ENCODE measurements around the gene TOMM20. TPM values are rescaled to one million over a fixed set of nuclear protein-coding genes. Genes with fewer than 3 reads are reported as not detected.

TOMM20 gene
- total RNA-seq, 1 experiment from 2014 or later = 184 TPM

DNA sequence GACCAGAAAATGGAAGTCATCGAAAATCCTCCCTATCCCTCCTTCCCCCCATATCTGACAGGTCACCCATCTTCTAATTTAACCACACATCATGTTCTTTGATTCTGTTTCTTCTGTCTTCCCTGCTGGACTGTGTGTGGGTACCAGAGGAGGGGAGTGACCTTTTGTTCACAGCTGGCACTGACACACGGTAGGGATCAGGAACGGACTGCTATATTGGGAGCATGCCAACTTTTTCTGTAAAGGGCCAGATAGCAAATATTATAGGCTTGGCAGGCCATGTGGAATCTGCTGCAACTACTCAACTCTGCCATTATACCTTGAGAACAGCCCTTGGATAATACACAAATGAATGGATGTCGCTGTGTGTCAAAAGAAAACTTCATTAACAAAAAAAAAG is 7.5 kb upstream of the TOMM20 start:
- Histone ChIP-seq H3K4me2 (ENCODE audit: low read length) (no peak overlapping the region), H3K4me3 (replicated peaks in 1 of 2; ENCODE audit: low read depth in 1 of 2, low read length in 2 of 2) (no peak overlapping the region), H3K9me2 (ENCODE audit: insufficient read depth) (no peaks in the 10 kb centered on the region), H3K4me1 (ENCODE audit: control insufficient read depth in 1 of 2, insufficient read depth in 2 of 2, low read length in 2 of 2) (no peaks in the 10 kb centered on the region), H3K36me3 (ENCODE audit: control insufficient read depth in 1 of 2, insufficient read depth in 2 of 2, low read length in 2 of 2) (peaks cover 26 to 35% of the 10 kb centered on the region in 2 experiments), H2AFZ (ENCODE audit: low read depth, low read length, poor library complexity, severe bottlenecking) (no peak overlapping the region), H4K20me1 (ENCODE audit: insufficient read depth) (no peaks in the 10 kb centered on the region), H3K79me2 (ENCODE audit: insufficient read depth, low read length) (no peaks in the 10 kb centered on the region; the same call in 1 of the 2 replicates), H3K27me3 (ENCODE audit: insufficient read depth, low read length) (no peaks in the 10 kb centered on the region), H3K9me3 (ENCODE audit: control insufficient read depth in 1 of 2, insufficient read depth in 1 of 2, low read depth in 1 of 2, low read length in 2 of 2) (no peaks in the 10 kb centered on the region), H3K9ac (ENCODE audit: low read length) (no peak overlapping the region), H3K27ac (ENCODE audit: low read depth, low read length) (no peak overlapping the region)
- TF ChIP-seq, protein P1, sequence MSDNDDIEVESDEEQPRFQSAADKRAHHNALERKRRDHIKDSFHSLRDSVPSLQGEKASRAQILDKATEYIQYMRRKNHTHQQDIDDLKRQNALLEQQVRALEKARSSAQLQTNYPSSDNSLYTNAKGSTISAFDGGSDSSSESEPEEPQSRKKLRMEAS (IDR thresholded peaks at IDR 0.05) = no peak
- no peak for TF ChIP-seq EZH2 (IDR thresholded peaks at IDR 0.05)
- no peak for TF ChIP-seq RAD21 (IDR thresholded peaks at IDR 0.05; ENCODE audit: low read depth)
- no peak for TF ChIP-seq SRF (IDR thresholded peaks at IDR 0.05; ENCODE audit: low read depth)
- TF ChIP-seq ZFX (IDR thresholded peaks at IDR 0.05) = no peak
- RAD21 ChIA-PET (ENCODE audit: low non-redundant PET in 1 of 2, low total read pairs in 2 of 2, uncharacterized antibody in 2 of 2, unreplicated experiment in 2 of 2) = no interaction called here
- ATAC-seq (no peak), DNase-seq (ENCODE audit: low read depth, low spot score) (no peak)
- intact Hi-C loops (cut with micrococcal nuclease) = no loop called here
- CTCF ChIA-PET = no interaction called here
- no TSS peak for BruUV-seq (replicated peaks)
- POLR2A ChIA-PET = no interaction called here

DNA sequence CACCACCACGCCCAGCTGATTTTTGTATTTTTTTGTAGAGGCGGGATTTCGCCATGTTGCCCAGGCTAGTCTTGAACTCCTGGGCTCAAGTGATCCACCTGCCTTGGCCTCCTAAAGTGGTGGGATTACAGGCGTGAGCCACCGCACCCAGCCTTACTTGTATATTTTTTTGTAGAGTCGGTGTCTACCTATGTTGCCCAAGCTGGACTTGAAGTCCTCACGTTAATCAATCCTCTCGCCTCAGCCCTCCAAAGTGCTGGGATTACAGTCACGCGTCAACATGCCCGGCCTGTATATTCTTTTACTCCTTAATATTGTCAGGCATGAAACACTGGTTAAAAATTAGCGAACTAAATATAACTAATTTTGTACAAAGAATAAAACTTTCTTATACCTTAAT is 5.5 kb upstream of the TOMM20 start:
- H3K4me3 ChIP-seq (replicated peaks in 1 of 2; ENCODE audit: low read depth in 1 of 2, low read length in 2 of 2) = no peak overlapping the region
- peaks cover 2% of the 10 kb centered on the region in 2 experiments; a peak in 3 of 4 replicates for H3K4me1 ChIP-seq (ENCODE audit: control insufficient read depth in 1 of 2, insufficient read depth in 2 of 2, low read length in 2 of 2)
- peaks cover 26 to 33% of the 10 kb centered on the region in 2 experiments for H3K36me3 ChIP-seq (ENCODE audit: control insufficient read depth in 1 of 2, insufficient read depth in 2 of 2, low read length in 2 of 2)
- POLR2A ChIA-PET = no interaction called here
- RAD21 ChIA-PET (ENCODE audit: low non-redundant PET in 1 of 2, low total read pairs in 2 of 2, uncharacterized antibody in 2 of 2, unreplicated experiment in 2 of 2) = no interaction called here
- DNase-seq (ENCODE audit: low read depth, low spot score) (no peak), ATAC-seq (no peak)
- no peaks in the 10 kb centered on the region for H3K9me3 ChIP-seq (ENCODE audit: control insufficient read depth in 1 of 2, insufficient read depth in 1 of 2, low read depth in 1 of 2, low read length in 2 of 2)
- intact Hi-C loops (cut with micrococcal nuclease) = no loop called here
- CTCF ChIA-PET = no interaction called here
- H4K20me1 ChIP-seq (ENCODE audit: insufficient read depth) = no peaks in the 10 kb centered on the region
- H3K79me2 ChIP-seq (ENCODE audit: insufficient read depth, low read length) = no peaks in the 10 kb centered on the region; the same call in 1 of the 2 replicates
- no peak overlapping the region for H3K27ac ChIP-seq (ENCODE audit: low read depth, low read length)
- H3K9ac ChIP-seq (ENCODE audit: low read length) = no peak overlapping the region
- H3K4me2 ChIP-seq (ENCODE audit: low read length) = no peak overlapping the region
- H2AFZ ChIP-seq (ENCODE audit: low read depth, low read length, poor library complexity, severe bottlenecking) = no peak overlapping the region
- no TSS peak for BruUV-seq (replicated peaks)
- TF ChIP-seq EZH2phosphoT487 (IDR thresholded peaks at IDR 0.05; ENCODE audit: borderline replicate concordance) (no peak), POLR2AphosphoS5 (IDR thresholded peaks at IDR 0.05; ENCODE audit: low read depth, low read length) (no peak), YY1 (IDR thresholded peaks at IDR 0.05; ENCODE audit: extremely low read depth, insufficient replicate concordance, low read depth, low read length) (no peak), FOSL1 (IDR thresholded peaks at IDR 0.05; ENCODE audit: low read depth) (no peak), TCF7L2 (IDR thresholded peaks at IDR 0.05; ENCODE audit: borderline replicate concordance, extremely low read depth, insufficient read depth, insufficient read length) (no peak), POLR2A (IDR thresholded peaks at IDR 0.05; ENCODE audit: borderline replicate concordance, extremely low read depth, insufficient read depth, insufficient read length) (no peak), SRF (IDR thresholded peaks at IDR 0.05; ENCODE audit: low read depth) (no peak)
- H3K9me2 ChIP-seq (ENCODE audit: insufficient read depth) = no peaks in the 10 kb centered on the region
- H3K27me3 ChIP-seq (ENCODE audit: insufficient read depth, low read length) = no peaks in the 10 kb centered on the region
